Kidney epithelial cell (primary cell): ENCODE measurements around the gene LYRM9. TPM values are rescaled to one million over a fixed set of nuclear protein-coding genes. Genes with fewer than 3 reads are reported as not detected.
A peak's percentile ranks its signal among the peaks of the same experiment; 100 is the strongest.

Experiments
- DNase-seq: peaks from one replicate; pipeline ENCODE4 v3.0.0-alpha.2; 2010; ENCODE audit warnings: low read depth
- H3K27me3 ChIP-seq: 2 replicates; pipeline ENCODE4 v1.6.0; 2011; ENCODE audit warnings: low read length; ENCODE audit not compliant: control insufficient read depth, insufficient read depth
- H3K36me3 ChIP-seq: 2 replicates; pipeline ENCODE4 v1.5.1; 2011; ENCODE audit warnings: low read length; ENCODE audit not compliant: control insufficient read depth, insufficient read depth
- H3K4me3 ChIP-seq: 2 replicates; pipeline ENCODE4 v1.5.1; 2011; ENCODE audit warnings: low read depth, mild to moderate bottlenecking, control low read depth, low read length
- total RNA-seq: library from RNA; depleted of rRNA; stranded (reverse); fragments of >200 nt; gene quantifications from 2 replicates; pipeline ENCODE4 v1.2.3, GENCODE V29; 2015
- TF ChIP-seq, protein P1 (sequence below): IDR thresholded peaks from 2 replicates; pipeline ENCODE4 v1.5.1; 2011; ENCODE audit warnings: mild to moderate bottlenecking, moderate library complexity, low read length, control low read depth, inconsistent platforms; ENCODE audit not compliant: insufficient read depth, poor library complexity, severe bottlenecking

Gene LYRM9
- total RNA-seq, 1 donor from 2014 or later, result 5.0 TPM

DNA sequence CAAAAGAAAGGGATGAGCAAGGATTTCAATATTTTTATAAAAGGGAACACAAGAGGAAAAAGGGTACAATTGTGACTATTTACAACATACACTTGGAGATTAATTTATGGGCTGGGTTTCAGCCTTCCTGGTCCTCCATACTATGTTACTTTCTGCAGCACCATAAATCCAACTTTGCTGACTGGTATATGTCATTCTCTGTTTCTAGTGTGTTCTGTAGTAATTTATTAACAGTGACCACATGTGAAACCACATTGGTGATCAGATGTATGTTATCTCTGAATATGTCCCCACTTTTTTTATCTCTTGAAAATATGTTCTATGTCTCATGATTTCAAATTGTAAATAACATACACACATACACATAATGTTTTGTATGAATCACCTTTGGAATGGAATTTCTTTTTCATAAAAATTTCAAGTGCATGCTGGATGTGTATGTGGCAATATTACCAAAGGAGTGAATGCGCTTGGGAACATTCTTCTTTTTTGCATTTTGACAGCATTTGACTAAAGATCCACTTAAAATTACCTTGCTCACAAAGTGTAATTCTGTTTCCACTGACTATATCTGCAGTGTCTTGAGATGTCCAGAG is 2.9 kb upstream of the LYRM9 start:
- DNase-seq, result no peak
- TF ChIP-seq, protein P1, sequence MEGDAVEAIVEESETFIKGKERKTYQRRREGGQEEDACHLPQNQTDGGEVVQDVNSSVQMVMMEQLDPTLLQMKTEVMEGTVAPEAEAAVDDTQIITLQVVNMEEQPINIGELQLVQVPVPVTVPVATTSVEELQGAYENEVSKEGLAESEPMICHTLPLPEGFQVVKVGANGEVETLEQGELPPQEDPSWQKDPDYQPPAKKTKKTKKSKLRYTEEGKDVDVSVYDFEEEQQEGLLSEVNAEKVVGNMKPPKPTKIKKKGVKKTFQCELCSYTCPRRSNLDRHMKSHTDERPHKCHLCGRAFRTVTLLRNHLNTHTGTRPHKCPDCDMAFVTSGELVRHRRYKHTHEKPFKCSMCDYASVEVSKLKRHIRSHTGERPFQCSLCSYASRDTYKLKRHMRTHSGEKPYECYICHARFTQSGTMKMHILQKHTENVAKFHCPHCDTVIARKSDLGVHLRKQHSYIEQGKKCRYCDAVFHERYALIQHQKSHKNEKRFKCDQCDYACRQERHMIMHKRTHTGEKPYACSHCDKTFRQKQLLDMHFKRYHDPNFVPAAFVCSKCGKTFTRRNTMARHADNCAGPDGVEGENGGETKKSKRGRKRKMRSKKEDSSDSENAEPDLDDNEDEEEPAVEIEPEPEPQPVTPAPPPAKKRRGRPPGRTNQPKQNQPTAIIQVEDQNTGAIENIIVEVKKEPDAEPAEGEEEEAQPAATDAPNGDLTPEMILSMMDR, result no peak
- Histone ChIP-seq H3K27me3 (no peaks in the 10 kb centered on the region), H3K36me3 (no peaks in the 10 kb centered on the region), H3K4me3 (no peak overlapping the region)

DNA sequence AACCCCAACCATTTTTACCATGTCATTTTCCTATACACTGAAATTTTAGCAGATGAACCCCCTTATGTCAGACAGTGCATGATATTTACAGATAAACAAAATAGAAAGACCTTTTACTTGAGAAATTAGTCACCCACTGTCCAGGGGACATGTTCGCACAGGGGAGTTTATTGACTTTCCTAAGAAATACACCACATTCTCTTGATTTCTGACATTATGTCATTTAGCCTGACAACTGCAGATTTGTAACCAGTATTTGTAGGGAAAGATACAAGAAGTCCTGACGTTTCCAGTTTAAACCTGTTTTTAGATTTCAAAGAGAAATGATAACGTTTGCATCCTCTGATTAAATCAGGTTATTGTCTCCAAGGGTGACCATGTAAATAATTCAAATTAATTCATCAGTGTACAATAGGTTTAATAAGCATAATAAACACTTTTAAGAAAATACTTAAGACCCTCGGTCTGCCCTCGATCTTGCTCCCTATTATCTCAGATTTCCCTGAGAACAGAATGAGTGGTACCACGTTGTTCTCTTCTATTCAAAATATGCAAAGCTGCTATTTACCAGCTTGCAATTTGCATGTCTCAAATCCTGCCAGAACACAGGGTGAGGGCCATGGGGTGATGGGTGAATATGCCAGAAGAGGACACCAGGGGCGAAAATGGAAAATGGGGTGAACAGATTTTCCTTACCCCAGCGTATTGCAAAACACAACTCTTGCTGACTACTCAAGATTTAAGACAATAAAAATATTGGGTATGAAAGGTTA is 2.1 kb upstream of the LYRM9 start:
- H3K27me3 ChIP-seq, result no peaks in the 10 kb centered on the region
- TF ChIP-seq, protein P1, result no peak

DNA sequence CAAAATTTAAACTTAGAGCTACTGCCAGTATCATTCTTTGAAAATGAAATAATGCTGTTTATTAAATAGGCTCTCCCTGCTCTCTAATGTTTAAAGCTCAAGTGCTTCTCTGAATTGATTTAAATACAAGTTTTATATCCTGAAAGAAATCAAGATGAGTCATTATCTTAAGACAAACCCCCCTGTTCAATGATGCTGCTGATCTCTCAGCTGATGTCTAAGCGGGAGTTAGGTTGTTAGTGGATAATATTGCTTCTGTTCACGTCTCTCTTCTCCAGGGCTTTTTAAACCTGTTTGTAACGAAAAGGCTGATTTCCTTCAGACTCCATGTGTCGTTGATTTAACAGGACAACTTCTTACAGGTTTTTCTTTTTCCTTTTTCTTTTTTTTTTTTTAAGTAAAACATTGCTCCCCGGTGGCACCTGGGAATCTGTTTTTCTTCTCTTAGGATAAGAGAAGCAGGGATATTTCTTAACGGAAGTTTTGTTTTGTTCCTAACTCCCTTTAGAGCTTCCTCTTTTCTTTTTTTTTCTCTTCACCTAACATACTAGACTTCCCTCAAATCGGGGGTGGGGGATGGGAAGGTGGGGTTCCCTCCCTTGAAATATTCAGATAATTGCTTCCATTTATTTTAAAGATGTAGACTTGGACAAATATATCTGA is 807 bp upstream of the LYRM9 start:
- no peak for DNase-seq
- H3K4me3 ChIP-seq, result no peak overlapping the region
- TF ChIP-seq, protein P1, result no peak
- no peaks in the 10 kb centered on the region for H3K27me3 ChIP-seq
- no peaks in the 10 kb centered on the region for H3K36me3 ChIP-seq

More for the DNA sequence above, 2.1 kb upstream of the LYRM9 start:
- Histone ChIP-seq H3K36me3 (no peaks in the 10 kb centered on the region), H3K4me3 (no peak overlapping the region)
- DNase-seq, result no peak

DNA sequence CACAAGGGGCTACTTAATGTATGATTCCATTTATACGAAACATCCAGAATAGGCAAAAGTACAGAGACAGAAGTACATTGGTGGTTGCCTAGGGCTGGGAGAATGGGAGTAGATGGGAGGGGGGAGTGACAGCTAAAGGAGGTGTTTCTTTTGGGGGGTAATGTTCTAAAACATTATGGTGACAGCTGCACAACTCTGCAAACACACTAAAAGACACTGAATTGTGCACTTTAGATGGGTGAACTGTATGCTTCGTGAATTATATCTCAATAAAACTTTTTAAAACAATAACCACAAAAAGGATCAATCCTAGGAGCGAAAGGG is 661 bp downstream of the LYRM9 start:
- TF ChIP-seq, protein P1, result no peak
- no peak for DNase-seq
- no peaks in the 10 kb centered on the region for H3K36me3 ChIP-seq

DNA sequence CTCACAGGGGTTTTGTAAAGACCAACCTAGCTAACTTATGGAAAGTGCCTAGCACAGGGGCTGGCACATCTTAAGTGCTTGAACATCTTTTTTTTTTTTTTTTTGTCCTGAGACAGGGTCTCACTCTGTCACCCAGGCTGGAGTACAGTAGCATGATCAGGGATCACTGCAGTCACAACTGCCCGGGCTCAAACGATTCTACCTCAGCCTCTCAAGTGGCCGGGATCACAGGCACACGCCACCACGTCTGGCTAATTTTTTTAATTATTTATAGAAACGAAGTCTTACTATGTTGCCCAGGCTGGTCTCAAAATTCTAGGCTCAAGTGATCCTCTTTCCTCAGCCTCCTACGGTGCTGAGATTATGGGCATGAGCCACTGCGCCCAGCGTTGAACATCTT is 1.3 kb downstream of the LYRM9 start:
- TF ChIP-seq, protein P1, result no peak
- no peak overlapping the region for H3K4me3 ChIP-seq
- no peaks in the 10 kb centered on the region for H3K36me3 ChIP-seq
- H3K27me3 ChIP-seq, result no peaks in the 10 kb centered on the region
- DNase-seq, result no peak

More for the DNA sequence above, 661 bp downstream of the LYRM9 start:
- Histone ChIP-seq H3K4me3 (peak overlapping the region; percentile 43), H3K27me3 (no peaks in the 10 kb centered on the region)
